Stimulated activated CD8-positive, alpha-beta memory T cell treated with anti-CD3 and anti-CD28 coated beads, Interleukin-4, amount 100 ng/mL, for 1 hour (primary cell): ENCODE data around the gene IQGAP2.
A peak's percentile ranks its signal among the peaks of the same experiment; 100 is the strongest.
"Not testable (repeated sequence)": the region's sequence is repeated elsewhere in the genome, so short reads cannot be mapped to it uniquely, and the experiment has no call there.

Source experiments
- DNase-seq, 2 donors: peaks; one replicate each; pipeline ENCODE4 v3.0.0-alpha.2; 2020; ENCODE audit warnings: low read depth in 2 of 2, low spot score in 1 of 2

Gene IQGAP2, protein sequence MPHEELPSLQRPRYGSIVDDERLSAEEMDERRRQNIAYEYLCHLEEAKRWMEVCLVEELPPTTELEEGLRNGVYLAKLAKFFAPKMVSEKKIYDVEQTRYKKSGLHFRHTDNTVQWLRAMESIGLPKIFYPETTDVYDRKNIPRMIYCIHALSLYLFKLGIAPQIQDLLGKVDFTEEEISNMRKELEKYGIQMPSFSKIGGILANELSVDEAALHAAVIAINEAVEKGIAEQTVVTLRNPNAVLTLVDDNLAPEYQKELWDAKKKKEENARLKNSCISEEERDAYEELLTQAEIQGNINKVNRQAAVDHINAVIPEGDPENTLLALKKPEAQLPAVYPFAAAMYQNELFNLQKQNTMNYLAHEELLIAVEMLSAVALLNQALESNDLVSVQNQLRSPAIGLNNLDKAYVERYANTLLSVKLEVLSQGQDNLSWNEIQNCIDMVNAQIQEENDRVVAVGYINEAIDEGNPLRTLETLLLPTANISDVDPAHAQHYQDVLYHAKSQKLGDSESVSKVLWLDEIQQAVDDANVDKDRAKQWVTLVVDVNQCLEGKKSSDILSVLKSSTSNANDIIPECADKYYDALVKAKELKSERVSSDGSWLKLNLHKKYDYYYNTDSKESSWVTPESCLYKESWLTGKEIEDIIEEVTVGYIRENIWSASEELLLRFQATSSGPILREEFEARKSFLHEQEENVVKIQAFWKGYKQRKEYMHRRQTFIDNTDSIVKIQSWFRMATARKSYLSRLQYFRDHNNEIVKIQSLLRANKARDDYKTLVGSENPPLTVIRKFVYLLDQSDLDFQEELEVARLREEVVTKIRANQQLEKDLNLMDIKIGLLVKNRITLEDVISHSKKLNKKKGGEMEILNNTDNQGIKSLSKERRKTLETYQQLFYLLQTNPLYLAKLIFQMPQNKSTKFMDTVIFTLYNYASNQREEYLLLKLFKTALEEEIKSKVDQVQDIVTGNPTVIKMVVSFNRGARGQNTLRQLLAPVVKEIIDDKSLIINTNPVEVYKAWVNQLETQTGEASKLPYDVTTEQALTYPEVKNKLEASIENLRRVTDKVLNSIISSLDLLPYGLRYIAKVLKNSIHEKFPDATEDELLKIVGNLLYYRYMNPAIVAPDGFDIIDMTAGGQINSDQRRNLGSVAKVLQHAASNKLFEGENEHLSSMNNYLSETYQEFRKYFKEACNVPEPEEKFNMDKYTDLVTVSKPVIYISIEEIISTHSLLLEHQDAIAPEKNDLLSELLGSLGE (N-terminal part only)

DNA sequence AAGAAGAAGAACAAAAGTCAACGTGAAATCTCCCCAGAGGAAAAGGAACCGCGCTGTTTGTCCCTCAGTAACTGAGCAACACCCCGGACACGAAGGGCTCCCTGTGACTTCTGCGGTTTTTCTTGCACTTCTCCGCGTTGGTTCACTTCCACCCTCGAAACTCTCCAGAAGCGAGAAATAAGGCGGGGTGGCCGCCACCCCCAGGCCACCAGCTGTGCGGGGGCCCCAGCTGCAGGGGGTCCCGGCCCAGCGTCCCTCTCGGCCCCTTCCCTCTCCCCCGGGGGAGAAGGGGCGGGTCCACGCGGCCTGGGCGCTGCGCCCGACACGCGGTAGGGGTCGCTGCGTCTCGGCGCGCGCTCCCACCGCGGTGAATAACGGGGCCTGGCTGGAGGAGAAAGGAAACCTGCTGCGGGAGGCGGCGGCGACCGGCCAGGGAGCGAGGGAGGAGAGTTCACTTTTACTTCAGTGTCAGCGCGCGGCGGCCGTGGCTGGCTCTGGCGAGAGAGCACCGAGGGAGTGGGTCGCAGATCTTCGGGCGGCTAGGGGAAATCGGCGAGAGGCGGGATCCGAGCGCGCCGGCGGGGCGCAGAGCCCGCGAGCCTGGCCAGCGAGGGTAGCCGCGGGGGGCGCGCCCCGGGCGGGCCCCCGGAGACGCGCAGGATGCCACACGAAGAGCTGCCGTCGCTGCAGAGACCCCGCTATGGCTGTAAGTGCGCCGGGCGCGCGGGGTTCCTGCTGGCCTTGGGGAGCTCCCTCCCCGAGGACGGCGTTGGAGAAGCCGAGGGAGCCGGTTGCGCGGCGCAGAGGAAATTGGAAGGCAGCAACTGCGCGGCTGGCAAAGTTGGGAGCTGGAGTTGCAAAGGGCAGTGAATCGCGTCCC lies at the start of gene IQGAP2:
Gene IQGAP2 (plus strand): TSS at position 400 of the 880 bp plus-strand sequence. CDS start 261 bp downstream, at position 661.
- peak; percentile 54 to 60 for DNase-seq

DNA sequence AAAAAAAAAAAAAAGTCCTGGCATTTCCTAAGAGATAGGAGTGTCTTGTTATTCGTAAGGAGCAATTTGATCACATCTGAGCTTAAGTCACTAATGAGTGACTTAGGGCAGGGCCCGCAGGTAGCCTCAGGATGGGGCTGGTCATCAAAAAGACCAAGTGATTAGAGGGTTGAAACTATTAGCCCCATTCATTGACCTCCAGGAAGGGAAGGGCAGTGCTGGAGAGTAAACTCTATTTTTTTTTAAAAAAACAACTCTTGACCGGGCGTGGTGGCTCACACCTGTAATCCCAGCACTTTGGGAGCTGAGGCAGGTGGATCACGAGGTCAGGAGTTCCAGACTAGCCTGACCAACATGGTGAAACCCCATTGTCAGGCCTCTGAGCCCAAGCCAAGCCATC lies 46.2 kb upstream of the IQGAP2 start:
- no peak for DNase-seq

DNA sequence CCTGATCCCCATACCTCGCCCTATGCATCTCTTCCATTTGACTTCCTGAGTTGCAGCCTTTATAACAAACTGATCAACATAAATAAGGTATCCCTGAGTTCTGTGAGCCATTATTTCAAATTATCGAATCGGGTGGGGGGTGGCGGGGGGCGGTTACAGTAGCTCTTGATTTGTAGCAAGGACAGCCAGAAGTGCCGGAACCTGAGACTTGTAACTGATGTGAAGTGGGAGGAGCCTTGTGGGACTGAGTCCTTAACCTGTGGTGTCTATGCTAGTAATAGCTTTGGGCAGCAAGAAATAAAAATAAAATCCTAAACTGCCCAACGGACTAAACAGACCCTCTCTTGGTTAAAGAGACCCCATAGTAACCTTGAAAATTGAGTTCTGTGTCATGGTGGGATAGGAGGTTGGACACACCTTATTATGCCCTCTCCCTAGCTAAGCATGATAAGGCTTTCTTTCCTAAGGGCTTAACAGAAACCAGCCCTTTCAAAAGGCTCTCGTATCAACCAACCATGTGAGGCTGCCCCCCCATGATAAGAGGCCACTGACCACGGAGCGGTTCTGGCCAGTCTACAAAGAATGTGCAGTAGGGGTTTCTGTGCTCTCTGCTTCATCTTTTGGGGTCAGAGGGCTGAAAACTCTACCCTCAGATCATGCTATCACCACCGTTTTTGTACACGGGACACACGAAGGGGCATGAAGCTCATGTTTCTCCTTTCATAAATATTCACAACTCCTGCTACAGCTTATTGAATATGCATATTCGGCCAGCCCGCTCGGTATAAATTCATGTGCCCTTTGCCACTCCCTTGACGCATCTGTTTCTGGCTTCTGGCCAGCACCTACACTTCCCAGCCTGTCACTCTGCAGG lies 39.5 kb upstream of the IQGAP2 start:
- no peak for DNase-seq

DNA sequence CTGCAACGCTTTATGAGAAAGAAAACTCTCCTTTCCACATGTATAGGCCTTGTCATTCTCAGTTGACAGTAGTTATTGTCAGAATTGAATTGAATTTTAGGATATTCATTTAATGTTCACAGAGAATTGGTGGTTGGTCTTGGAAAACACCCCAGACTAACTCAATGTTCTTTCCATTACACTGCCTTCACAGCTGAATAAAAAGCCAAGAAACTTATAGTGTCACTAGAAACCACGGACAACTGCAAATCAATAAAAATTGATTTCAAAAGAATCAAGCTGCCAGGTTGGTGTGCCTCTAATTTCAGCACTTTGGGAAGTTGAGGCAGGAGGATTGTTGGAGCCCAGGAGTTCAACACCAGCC lies 38.9 kb upstream of the IQGAP2 start:
- no peak for DNase-seq

DNA sequence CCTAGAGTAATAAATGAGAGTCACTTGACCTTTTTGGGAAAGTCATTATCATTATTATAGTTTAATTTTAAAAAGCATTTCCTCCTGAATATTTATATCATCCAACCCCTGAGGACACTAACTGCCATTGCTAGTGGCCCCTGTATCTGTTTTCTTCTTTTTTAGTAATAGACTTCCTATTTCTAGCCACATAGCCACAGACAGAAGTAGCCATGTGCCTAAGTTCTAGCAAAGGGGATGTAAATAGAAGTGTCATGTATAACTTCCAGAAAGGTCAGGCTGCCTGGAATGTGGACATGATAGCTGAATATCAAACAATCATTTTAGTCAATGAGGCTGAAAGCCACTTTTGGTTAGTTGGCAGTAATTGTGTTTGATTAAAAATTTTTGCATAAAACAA lies 37.5 kb upstream of the IQGAP2 start:
- no peak for DNase-seq

DNA sequence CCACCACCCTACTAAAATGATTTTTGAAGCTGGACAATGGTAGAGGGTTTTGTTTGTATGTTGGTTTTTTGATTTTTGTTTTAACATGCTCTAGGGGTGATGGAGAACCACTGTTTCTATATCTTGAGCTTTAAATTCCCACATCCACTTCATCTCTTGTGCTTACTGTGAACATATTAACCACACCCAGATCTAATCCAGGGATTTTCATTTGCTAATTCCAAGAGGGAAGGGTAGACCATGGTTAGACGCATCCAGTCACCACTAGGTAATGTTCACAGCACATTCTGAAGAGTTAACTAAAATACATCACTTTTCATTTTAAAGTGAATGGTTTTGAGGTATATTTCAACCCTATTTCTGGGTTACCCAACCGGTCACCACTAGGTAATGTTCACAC lies 36.5 kb upstream of the IQGAP2 start:
- DNase-seq: no peak

DNA sequence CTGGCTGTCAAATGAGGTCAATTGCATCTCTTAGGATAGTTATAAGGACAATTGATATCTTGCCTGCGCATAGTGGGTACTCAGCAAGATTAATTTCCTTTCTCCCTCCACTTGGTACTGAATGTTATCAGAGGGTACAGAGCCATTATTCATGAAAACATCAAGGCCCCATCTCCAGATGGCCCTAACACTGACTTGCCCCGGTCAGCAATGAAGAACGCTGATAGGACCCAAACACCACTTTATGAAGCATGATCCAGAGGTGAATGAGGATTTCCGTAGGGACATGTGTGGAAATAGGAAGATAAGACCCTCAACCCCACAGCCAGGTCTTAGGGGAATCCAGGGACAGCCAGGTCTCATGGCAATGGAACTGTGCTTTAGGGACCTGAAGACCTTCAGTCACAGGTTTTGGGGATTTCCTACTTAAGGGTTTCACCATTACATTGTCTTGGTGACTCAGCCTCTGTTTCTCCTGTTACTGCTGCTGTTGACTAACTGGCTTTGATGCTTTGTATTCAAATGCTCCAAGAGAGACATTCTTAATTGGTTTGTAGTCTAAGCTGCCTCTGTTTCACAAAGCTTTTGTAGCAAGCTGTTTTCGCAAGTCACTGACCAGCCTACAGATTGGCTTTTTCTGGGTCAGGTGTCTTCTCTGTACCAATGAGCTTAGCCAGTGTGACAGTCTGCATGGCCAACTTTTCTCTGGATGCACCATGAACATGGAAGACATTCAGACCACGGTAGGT lies 35.3 kb upstream of the IQGAP2 start:
- DNase-seq: no peak

DNA sequence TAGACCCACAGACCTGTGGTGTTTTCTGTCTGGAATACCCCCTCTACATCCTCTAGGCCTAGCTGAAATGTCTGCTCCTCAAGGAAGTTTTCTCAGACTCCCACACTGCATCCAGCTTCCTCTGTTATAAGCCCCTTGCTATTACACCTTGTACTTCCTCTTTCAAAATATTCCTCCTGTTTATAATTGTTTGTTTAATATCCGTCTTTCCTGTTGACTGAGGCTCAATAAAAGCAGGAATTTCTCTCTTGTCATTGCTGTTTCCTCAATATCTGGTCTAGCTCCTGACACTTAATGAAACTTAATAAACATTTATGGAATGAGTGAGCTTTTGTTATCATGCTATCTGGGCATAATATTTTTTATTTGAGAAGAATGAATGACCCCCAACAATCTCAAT lies 34.1 kb upstream of the IQGAP2 start:
- no peak for DNase-seq

DNA sequence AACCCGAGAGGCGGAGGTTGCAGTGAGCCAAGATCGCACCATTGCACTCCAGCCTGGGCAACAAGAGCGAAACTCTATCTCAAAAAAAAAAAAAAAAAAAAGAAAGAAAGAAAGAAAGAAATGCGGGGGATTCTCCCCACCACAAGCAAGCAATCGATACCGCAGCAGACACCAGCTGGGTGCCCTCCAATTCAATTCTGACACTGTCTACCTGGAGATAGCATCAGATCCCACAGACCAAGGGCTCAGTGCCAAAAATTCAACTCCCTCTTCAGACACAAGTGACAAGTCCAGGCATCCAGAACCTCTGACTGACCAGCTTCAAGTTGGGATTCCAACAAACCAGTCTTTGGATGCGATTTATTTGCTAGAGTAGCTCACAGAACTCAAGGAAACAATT lies 33.4 kb upstream of the IQGAP2 start:
- DNase-seq: not testable (repeated sequence)

DNA sequence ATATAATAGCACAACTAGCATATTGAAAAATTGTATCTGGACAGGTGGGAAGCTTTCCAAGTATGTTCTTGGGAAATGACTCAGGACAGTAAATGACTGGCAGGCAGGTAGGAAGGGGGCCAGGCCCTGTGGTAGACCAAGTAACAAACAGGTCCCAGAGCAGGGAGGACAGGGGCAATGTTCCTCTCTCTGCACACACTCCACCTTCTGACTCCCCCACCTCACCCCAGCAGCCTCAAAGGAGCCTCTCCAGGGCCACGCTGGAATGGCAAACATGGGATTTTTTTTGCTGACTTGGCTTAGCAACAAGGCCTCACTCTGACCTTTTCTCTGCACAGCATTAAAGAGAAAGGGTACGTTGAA lies 31.1 kb upstream of the IQGAP2 start:
- no peak for DNase-seq

DNA sequence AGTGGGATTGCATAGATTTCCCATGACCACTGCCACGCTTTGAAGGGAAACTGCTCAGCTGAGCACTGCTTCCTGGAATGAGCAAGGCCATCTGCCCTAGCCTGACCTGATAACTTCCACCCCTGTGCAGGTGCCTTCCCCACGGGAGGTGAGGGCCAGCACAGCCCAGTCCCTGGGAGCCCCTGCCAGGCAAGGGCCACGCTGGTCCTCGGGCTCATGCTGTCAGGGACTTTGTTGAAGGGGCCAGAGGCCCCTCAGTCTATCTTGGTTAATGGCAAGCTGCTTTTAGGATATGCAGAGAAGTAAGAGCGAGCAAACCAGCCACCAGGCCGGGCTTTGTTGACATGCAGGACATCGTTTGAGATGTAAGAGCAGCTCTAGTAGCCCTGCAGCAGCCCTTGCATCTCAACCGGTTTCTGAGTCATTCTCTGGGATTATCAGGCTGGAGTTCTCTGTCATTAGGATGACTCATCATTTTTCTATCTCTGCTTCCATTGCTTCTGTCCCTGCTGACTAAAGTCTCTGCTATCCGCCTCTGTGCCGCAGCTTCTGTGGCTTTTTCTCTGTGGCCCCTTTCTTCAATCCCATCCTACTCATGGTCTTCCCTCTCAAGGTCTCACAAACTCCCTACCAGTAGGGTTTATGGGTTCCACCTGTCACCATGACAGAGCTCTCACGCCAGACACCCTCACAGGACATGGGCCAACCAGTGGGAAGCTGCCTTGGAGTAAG lies 30.6 kb upstream of the IQGAP2 start:
- DNase-seq: no peak

DNA sequence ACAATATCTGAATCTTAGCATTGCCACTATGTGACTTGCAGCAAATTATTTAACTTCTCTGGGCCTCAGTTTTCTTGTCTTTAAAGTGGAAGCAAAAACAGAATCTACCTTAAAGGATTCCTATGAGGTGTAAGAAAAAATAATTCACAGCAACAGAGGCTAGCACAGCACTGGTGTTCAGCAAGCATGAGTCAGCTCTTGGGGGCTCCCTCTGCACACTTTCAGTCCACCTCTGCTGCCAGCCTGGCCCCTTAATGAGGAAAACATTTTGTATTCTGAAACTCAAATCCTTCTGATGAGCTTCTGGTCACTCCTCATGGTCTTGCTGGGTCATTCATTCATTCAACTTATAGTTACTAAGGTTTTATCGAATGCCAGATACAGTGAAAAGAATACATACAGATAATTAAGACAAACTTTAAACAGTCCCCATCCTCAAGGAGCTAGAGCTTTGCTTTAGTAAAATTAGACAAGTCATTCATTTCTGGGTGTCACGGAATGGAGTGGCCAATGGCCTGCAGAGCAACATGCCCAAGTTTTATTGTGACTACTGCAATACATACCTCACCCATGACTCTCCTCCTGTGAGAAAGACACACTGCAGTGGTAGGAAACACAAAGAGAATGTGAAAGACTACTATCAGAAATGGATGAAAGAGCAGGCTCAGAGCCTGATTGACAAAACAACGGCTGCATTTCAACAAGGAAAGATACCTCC lies 26.8 kb upstream of the IQGAP2 start:
- DNase-seq: no peak

DNA sequence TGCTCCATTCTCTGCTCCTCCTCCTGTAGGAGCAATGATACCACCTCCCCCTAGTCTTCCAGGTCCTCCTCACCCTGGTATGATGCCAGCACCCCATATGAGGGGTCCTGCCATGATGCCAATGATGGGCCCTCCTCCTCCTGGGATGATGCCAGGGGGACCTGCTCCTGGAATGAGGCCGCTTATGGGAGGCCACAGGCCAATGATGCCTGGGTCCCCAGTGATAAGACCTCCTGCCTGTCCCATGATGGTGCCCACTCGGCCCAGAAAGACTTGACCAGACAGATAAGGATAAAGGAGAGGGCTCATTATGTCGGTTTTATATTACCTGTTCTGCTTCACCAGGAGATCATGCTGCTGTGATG lies 26.2 kb upstream of the IQGAP2 start:
- no peak for DNase-seq

DNA sequence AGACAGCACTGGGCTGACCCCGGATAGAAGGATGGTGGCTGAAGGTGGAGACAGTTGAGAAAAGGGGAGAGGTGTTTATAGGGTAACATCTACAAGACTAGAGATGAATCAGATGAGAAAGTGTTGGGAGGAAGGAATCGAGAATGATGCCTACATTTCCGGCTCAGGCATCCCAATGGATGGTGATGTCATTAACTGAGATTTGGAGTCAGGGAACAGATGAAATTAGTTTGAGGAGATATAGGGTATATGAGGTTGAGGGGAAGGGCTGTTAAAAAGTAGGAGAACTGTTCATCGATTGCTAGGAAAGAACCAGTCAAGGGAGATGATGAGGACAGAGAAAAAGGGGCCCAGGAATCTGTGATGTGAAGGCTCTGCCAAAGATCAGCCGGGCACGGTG lies 24.7 kb upstream of the IQGAP2 start:
- DNase-seq: no peak

DNA sequence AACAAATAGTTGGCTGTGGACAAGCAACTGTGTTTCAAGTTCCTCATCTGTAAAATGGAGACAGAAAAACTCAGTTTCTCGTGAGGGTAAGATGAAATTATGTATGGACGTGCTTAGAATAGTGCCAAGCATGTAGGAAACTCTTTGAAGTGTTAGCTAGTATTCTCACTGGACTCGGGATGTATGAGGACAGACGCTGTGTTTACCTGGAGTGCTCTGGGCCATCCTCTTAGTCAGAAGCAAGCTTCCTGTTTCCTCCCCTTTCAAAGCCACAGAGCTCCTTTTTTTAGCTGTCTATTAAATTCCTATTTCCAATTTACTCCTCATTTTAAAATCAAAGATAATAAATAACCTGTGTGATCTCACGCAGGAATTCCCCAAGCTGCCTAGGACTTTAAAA lies 23.8 kb upstream of the IQGAP2 start:
- DNase-seq: no peak

DNA sequence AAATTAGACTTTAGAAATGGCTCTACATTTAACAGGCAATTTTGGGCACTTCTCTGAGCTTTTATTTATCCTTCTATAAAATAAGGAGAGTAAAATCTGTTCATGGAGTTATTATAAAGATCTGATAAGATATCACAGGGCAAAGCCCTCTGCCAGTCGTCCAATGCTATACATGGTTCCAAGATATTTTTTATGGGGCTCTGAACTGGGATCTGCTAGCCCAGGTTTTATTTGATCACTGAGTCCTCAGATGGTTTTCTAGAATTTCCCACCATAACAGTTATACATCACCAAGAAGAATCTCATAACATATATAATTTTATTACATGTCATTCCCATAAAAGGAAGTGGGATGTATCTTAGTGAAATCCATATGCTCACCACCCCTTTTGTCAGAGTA lies 23.2 kb upstream of the IQGAP2 start:
- DNase-seq: no peak

DNA sequence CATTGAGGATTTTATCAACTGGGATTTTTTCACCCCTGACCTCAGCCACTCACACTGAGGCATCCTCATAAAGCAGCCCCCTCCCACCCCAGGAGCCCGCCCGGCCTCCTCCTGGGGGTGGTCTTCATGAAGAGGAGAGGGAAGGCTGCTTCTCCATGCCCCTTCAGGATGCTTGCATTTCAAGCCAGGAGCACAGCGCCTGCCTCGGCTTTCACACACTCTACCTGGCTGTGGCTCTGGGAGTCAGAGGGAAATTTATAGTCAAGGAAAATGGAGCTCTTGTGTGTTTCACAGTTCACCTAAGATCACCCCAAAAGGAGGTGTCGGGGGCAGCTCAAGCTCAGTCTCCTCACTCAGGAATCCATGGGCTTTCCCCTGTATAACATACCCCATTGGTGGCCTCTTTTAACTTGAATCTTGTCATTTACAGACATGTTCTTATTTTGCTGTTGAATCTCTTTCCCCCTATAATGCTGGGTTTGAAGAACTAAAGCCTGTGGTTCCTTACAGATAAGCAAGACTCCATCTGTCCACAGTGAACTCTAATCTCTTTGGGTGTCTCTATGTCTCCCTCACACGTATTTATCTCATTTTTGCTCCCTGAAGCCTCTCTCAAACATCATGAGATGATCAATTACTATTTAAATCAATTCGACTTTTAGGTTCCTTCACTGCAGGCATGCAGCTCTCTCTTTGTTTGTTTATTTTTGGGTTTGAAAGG lies 22.6 kb upstream of the IQGAP2 start:
- no peak for DNase-seq
